KMS-11 (cell line): ENCODE results near the gene ACO1.
"Not testable (repeated sequence)": the region's sequence is repeated elsewhere in the genome, so short reads cannot be mapped to it uniquely, and the experiment has no call there.

Source experiments
- H2AFZ ChIP-seq: fragments of 200-600 bp; sonication (generic); 2 replicates; pipeline ENCODE4 v1.6.1; 2016; ENCODE audit warnings: antibody characterized with exemption, mixed run types, low read depth
- H3K27ac ChIP-seq: fragments of 200-600 bp; sonication (generic); 2 replicates; pipeline ENCODE4 v1.6.1; 2016; ENCODE audit warnings: mild to moderate bottlenecking, mixed run types
- H3K27me3 ChIP-seq: fragments of 200-600 bp; sonication (generic); 2 replicates; pipeline ENCODE4 v1.6.1; 2017; ENCODE audit warnings: mild to moderate bottlenecking, low read depth, mixed run types, moderate library complexity; ENCODE audit not compliant: insufficient read depth
- H3K36me3 ChIP-seq: fragments of 200-600 bp; sonication (generic); 2 replicates; pipeline ENCODE4 v1.6.1; 2017; ENCODE audit warnings: mild to moderate bottlenecking, mixed run types; ENCODE audit not compliant: insufficient read depth
- H3K4me1 ChIP-seq: fragments of 200-600 bp; sonication (generic); 2 replicates; pipeline ENCODE4 v1.6.1; 2016; ENCODE audit warnings: mild to moderate bottlenecking, low read depth, mixed run types; ENCODE audit not compliant: poor library complexity, severe bottlenecking
- H3K4me2 ChIP-seq: fragments of 200-600 bp; sonication (generic); 2 replicates; pipeline ENCODE4 v1.7.0; 2016; ENCODE audit warnings: mild to moderate bottlenecking, mixed run types
- H3K4me3 ChIP-seq: fragments of 200-600 bp; sonication (generic); IDR thresholded peaks from 2 replicates; pipeline ENCODE4 v1.6.1; 2017; ENCODE audit warnings: low read depth, low read length, mixed read lengths; ENCODE audit not compliant: insufficient read depth
- H3K79me2 ChIP-seq: fragments of 200-600 bp; sonication (generic); 2 replicates; pipeline ENCODE4 v1.6.1; 2016; ENCODE audit warnings: low read depth, mixed run types; ENCODE audit not compliant: insufficient read depth
- H3K9ac ChIP-seq: fragments of 200-600 bp; sonication (generic); 2 replicates; pipeline ENCODE4 v1.6.1; 2016; ENCODE audit warnings: mild to moderate bottlenecking, mixed run types
- H4K20me1 ChIP-seq: fragments of 200-600 bp; sonication (generic); 2 replicates; pipeline ENCODE4 v1.6.1; 2016; ENCODE audit warnings: mild to moderate bottlenecking, mixed run types; ENCODE audit not compliant: insufficient read depth
- TF ChIP-seq, protein P1 (sequence below): fragments of 200-600 bp; sonication (generic); conservative IDR thresholded peaks from 2 replicates; pipeline ENCODE4 v1.6.1; 2017; ENCODE audit warnings: low read depth, mild to moderate bottlenecking, antibody characterized with exemption, low read length, moderate library complexity, mixed read lengths

ACO1 gene

GRCh38 chr9:32349013-32349412, 35.4 kb upstream of the ACO1 start:
- Histone ChIP-seq H3K9ac (no peak overlapping the region), H3K27ac (no peak overlapping the region), H4K20me1 (no peaks in the 10 kb centered on the region), H3K4me2 (no peak overlapping the region), H2AFZ (no peak overlapping the region), H3K4me3 (no peak overlapping the region), H3K27me3 (no peaks in the 10 kb centered on the region), H3K4me1 (peaks cover 4% of the 10 kb centered on the region), H3K79me2 (no peaks in the 10 kb centered on the region), H3K36me3 (no peaks in the 10 kb centered on the region)
- TF ChIP-seq, protein P1, sequence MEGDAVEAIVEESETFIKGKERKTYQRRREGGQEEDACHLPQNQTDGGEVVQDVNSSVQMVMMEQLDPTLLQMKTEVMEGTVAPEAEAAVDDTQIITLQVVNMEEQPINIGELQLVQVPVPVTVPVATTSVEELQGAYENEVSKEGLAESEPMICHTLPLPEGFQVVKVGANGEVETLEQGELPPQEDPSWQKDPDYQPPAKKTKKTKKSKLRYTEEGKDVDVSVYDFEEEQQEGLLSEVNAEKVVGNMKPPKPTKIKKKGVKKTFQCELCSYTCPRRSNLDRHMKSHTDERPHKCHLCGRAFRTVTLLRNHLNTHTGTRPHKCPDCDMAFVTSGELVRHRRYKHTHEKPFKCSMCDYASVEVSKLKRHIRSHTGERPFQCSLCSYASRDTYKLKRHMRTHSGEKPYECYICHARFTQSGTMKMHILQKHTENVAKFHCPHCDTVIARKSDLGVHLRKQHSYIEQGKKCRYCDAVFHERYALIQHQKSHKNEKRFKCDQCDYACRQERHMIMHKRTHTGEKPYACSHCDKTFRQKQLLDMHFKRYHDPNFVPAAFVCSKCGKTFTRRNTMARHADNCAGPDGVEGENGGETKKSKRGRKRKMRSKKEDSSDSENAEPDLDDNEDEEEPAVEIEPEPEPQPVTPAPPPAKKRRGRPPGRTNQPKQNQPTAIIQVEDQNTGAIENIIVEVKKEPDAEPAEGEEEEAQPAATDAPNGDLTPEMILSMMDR, result no peak

DNA sequence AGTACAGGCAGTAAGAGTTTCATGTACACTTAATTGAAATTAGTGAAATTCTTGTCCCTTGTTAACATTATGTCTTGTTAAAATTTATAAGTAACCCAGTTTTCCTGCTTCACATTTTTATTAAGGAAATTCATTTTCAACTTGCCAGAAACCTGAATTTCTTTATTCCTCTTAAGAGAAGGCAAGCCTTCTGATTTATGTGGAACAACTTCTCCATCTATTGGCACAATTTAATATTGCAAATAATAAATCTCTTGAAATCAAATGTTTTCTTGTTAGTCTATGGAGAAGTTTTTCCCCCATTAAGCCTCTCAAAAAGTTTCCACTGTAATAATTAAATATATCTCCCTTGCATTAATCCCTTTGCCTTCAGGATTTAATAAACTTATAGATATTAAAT, 33.8 kb upstream of the ACO1 start:
- Histone ChIP-seq H3K4me1 (no peaks in the 10 kb centered on the region), H3K4me2 (no peak overlapping the region), H3K79me2 (no peaks in the 10 kb centered on the region), H3K27me3 (no peaks in the 10 kb centered on the region), H3K4me3 (no peak overlapping the region), H2AFZ (no peak overlapping the region), H3K36me3 (no peaks in the 10 kb centered on the region), H3K9ac (no peak overlapping the region), H4K20me1 (no peaks in the 10 kb centered on the region), H3K27ac (no peak overlapping the region)
- TF ChIP-seq, protein P1, result peak; percentile 58

GRCh38 chr9:32351845-32352244, 32.6 kb upstream of the ACO1 start:
- no peak overlapping the region for H3K9ac ChIP-seq
- no peaks in the 10 kb centered on the region for H3K27me3 ChIP-seq
- H3K79me2 ChIP-seq, result no peaks in the 10 kb centered on the region
- no peak overlapping the region for H3K27ac ChIP-seq
- H2AFZ ChIP-seq, result no peak overlapping the region
- TF ChIP-seq, protein P1, result peak; percentile 37
- no peaks in the 10 kb centered on the region for H3K36me3 ChIP-seq
- H3K4me2 ChIP-seq, result no peak overlapping the region
- H3K4me1 ChIP-seq, result no peaks in the 10 kb centered on the region
- no peaks in the 10 kb centered on the region for H4K20me1 ChIP-seq
- no peak overlapping the region for H3K4me3 ChIP-seq

DNA sequence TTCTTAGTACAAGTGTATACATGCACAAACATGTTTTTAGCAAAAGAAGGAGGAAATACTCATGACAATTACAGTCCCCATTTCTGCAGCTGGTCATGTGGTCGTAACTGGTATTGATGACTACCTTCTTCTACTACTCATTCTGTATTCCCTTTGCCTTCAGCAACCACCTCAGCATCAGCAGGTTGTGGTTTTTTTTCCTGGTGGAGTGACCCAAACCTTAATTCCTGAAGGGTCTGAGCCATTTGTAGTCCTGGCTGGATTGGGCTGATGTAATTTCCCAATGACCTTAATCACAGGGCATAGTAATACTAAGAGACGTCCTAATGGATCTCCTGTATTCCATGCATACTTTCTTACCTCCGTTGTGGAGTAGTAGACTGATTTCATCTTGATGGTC, 31.0 kb upstream of the ACO1 start:
- not testable (repeated sequence) for H3K9ac ChIP-seq, H2AFZ ChIP-seq, H3K4me2 ChIP-seq, H3K4me1 ChIP-seq, H3K79me2 ChIP-seq, H3K4me3 ChIP-seq, H3K36me3 ChIP-seq, H3K27ac ChIP-seq, H3K27me3 ChIP-seq, H4K20me1 ChIP-seq

- TF ChIP-seq, protein P1, result no peak
- Histone ChIP-seq H3K9ac (no peak overlapping the region), H3K4me3 (no peak overlapping the region), H3K4me1 (no peaks in the 10 kb centered on the region), H3K27ac (no peak overlapping the region), H4K20me1 (no peaks in the 10 kb centered on the region), H3K79me2 (no peaks in the 10 kb centered on the region), H3K4me2 (no peak overlapping the region), H3K36me3 (no peaks in the 10 kb centered on the region), H3K27me3 (no peaks in the 10 kb centered on the region), H2AFZ (no peak overlapping the region)
These were observed 25.0 kb upstream of the ACO1 start for GRCh38 chr9:32359452-32359851.
